Measurements from ENCODE around the gene TRIM67. TPM values are rescaled to one million over a fixed set of nuclear protein-coding genes. Genes with fewer than 3 reads are reported as not detected.

Gene TRIM67
- total RNA-seq, 2 experiments from 2014 or later: not detected

GRCh38 chr1:231177936-231178335 lies 16.1 kb downstream of the TRIM67 start:
- intact Hi-C loops (cut with micrococcal nuclease): no loop called here
- peaks cover 45% of the 10 kb centered on the region for H3K27me3 Mint-ChIP-seq
- H3K4me1 Mint-ChIP-seq (ENCODE audit: low read depth): no peaks in the 10 kb centered on the region
- POLR2A ChIA-PET: no interaction called here
- CTCF ChIA-PET: no interaction called here
- no peaks in the 10 kb centered on the region for H3K9me3 Mint-ChIP-seq
- H3K4me3 Mint-ChIP-seq: no peak overlapping the region
- H3K36me3 Mint-ChIP-seq: no peaks in the 10 kb centered on the region
- no peak overlapping the region for H3K27ac Mint-ChIP-seq
- DNase-seq: no peak

- no peaks in the 10 kb centered on the region for H3K36me3 Mint-ChIP-seq
- no peak overlapping the region for H3K27ac Mint-ChIP-seq
- H3K4me1 Mint-ChIP-seq (ENCODE audit: low read depth): no peaks in the 10 kb centered on the region
- H3K9me3 Mint-ChIP-seq: no peaks in the 10 kb centered on the region
- no peak overlapping the region for H3K4me3 Mint-ChIP-seq
- ChIA-PET POLR2A (no interaction called here), CTCF (no interaction called here)
- no peak for DNase-seq
- H3K27me3 Mint-ChIP-seq: peaks cover 45% of the 10 kb centered on the region
- intact Hi-C loops (cut with micrococcal nuclease): no loop called here
Measured at GRCh38 chr1:231178970-231179369, 17.1 kb downstream of the TRIM67 start.

GRCh38 chr1:231180034-231180433 lies 18.2 kb downstream of the TRIM67 start:
- POLR2A ChIA-PET: no interaction called here
- no peak for DNase-seq
- no peaks in the 10 kb centered on the region for H3K9me3 Mint-ChIP-seq
- CTCF ChIA-PET: no interaction called here
- intact Hi-C loops (cut with micrococcal nuclease): no loop called here
- no peak overlapping the region for H3K4me3 Mint-ChIP-seq
- no peaks in the 10 kb centered on the region for H3K4me1 Mint-ChIP-seq (ENCODE audit: low read depth)
- no peak overlapping the region for H3K27ac Mint-ChIP-seq
- no peaks in the 10 kb centered on the region for H3K36me3 Mint-ChIP-seq
- H3K27me3 Mint-ChIP-seq: peaks cover 50% of the 10 kb centered on the region

- Mint-ChIP-seq H3K36me3 (no peaks in the 10 kb centered on the region), H3K27me3 (peaks cover 47% of the 10 kb centered on the region), H3K27ac (no peak overlapping the region), H3K4me3 (no peak overlapping the region), H3K9me3 (no peaks in the 10 kb centered on the region), H3K4me1 (ENCODE audit: low read depth) (no peaks in the 10 kb centered on the region)
- CTCF ChIA-PET: no interaction called here
- intact Hi-C loops (cut with micrococcal nuclease): no loop called here
- no peak for DNase-seq
- POLR2A ChIA-PET: no interaction called here
Measured at GRCh38 chr1:231181271-231181670, 19.4 kb downstream of the TRIM67 start.

GRCh38 chr1:231182317-231182716 lies 20.5 kb downstream of the TRIM67 start:
- H3K4me1 Mint-ChIP-seq (ENCODE audit: low read depth): no peaks in the 10 kb centered on the region
- ChIA-PET CTCF (no interaction called here), POLR2A (no interaction called here)
- H3K27me3 Mint-ChIP-seq: peaks cover 45% of the 10 kb centered on the region
- DNase-seq: no peak
- H3K36me3 Mint-ChIP-seq: no peaks in the 10 kb centered on the region
- H3K27ac Mint-ChIP-seq: no peak overlapping the region
- no peak overlapping the region for H3K4me3 Mint-ChIP-seq
- H3K9me3 Mint-ChIP-seq: no peaks in the 10 kb centered on the region
- intact Hi-C loops (cut with micrococcal nuclease): no loop called here

GRCh38 chr1:231183639-231184590 lies 22.1 kb downstream of the TRIM67 start:
- no peaks in the 10 kb centered on the region for H3K4me1 Mint-ChIP-seq (ENCODE audit: low read depth)
- CTCF ChIA-PET: no interaction called here
- H3K4me3 Mint-ChIP-seq: no peak overlapping the region
- no peak overlapping the region for H3K27ac Mint-ChIP-seq
- no peak for DNase-seq
- POLR2A ChIA-PET: no interaction called here
- H3K36me3 Mint-ChIP-seq: no peaks in the 10 kb centered on the region
- intact Hi-C loops (cut with micrococcal nuclease): no loop called here
- peaks cover 47% of the 10 kb centered on the region for H3K27me3 Mint-ChIP-seq
- H3K9me3 Mint-ChIP-seq: no peaks in the 10 kb centered on the region

GRCh38 chr1:231184891-231185290 lies 23.0 kb downstream of the TRIM67 start:
- peaks cover 43% of the 10 kb centered on the region for H3K27me3 Mint-ChIP-seq
- no peaks in the 10 kb centered on the region for H3K9me3 Mint-ChIP-seq
- no peak overlapping the region for H3K4me3 Mint-ChIP-seq
- no peaks in the 10 kb centered on the region for H3K4me1 Mint-ChIP-seq (ENCODE audit: low read depth)
- H3K27ac Mint-ChIP-seq: no peak overlapping the region
- H3K36me3 Mint-ChIP-seq: no peaks in the 10 kb centered on the region
- DNase-seq: no peak
- CTCF ChIA-PET: no interaction called here
- intact Hi-C loops (cut with micrococcal nuclease): no loop called here
- POLR2A ChIA-PET: no interaction called here

GRCh38 chr1:231185391-231185790 lies 23.5 kb downstream of the TRIM67 start:
- Mint-ChIP-seq H3K27me3 (peaks cover 42% of the 10 kb centered on the region), H3K27ac (no peak overlapping the region), H3K4me3 (no peak overlapping the region), H3K36me3 (no peaks in the 10 kb centered on the region), H3K4me1 (ENCODE audit: low read depth) (no peaks in the 10 kb centered on the region), H3K9me3 (no peaks in the 10 kb centered on the region)
- ChIA-PET CTCF (interaction anchor here (0.7 kb wide), 1 partner anchor 86 kb away, joined by 3 read pairs; no protein-coding TSS in a partner anchor), POLR2A (no interaction called here)
- intact Hi-C loops (cut with micrococcal nuclease): no loop called here
- DNase-seq: no peak

- ChIA-PET POLR2A (no interaction called here), CTCF (no interaction called here)
- Mint-ChIP-seq H3K4me3 (no peak overlapping the region), H3K4me1 (ENCODE audit: low read depth) (no peaks in the 10 kb centered on the region), H3K36me3 (no peaks in the 10 kb centered on the region), H3K9me3 (no peaks in the 10 kb centered on the region), H3K27me3 (peaks cover 33% of the 10 kb centered on the region), H3K27ac (no peak overlapping the region)
- DNase-seq: no peak
- intact Hi-C loops (cut with micrococcal nuclease): no loop called here
Measured at GRCh38 chr1:231186356-231187115, 24.7 kb downstream of the TRIM67 start.

GRCh38 chr1:231187571-231187970 lies 25.7 kb downstream of the TRIM67 start:
- CTCF ChIA-PET: no interaction called here

GRCh38 chr1:231188072-231188471 lies 26.2 kb downstream of the TRIM67 start:
- intact Hi-C loops (cut with micrococcal nuclease): no loop called here
- no peaks in the 10 kb centered on the region for H3K4me1 Mint-ChIP-seq (ENCODE audit: low read depth)

More at GRCh38 chr1:231187571-231187970, 25.7 kb downstream of the TRIM67 start:
- Mint-ChIP-seq H3K9me3 (no peaks in the 10 kb centered on the region), H3K4me1 (ENCODE audit: low read depth) (no peaks in the 10 kb centered on the region), H3K27ac (no peak overlapping the region), H3K27me3 (peaks cover 28% of the 10 kb centered on the region), H3K36me3 (no peaks in the 10 kb centered on the region), H3K4me3 (no peak overlapping the region)
- no peak for DNase-seq
- POLR2A ChIA-PET: no interaction called here
- intact Hi-C loops (cut with micrococcal nuclease): no loop called here

GRCh38 chr1:231188768-231189167 lies 26.9 kb downstream of the TRIM67 start:
- no peaks in the 10 kb centered on the region for H3K36me3 Mint-ChIP-seq
- H3K27ac Mint-ChIP-seq: no peak overlapping the region
- peaks cover 26% of the 10 kb centered on the region for H3K27me3 Mint-ChIP-seq
- no peak overlapping the region for H3K4me3 Mint-ChIP-seq
- ChIA-PET CTCF (no interaction called here), POLR2A (no interaction called here)
- no peaks in the 10 kb centered on the region for H3K4me1 Mint-ChIP-seq (ENCODE audit: low read depth)
- no peaks in the 10 kb centered on the region for H3K9me3 Mint-ChIP-seq
- intact Hi-C loops (cut with micrococcal nuclease): no loop called here
- DNase-seq: no peak

More at GRCh38 chr1:231188072-231188471, 26.2 kb downstream of the TRIM67 start:
- DNase-seq: no peak
- POLR2A ChIA-PET: no interaction called here
- Mint-ChIP-seq H3K27me3 (peaks cover 26% of the 10 kb centered on the region), H3K36me3 (no peaks in the 10 kb centered on the region), H3K27ac (no peak overlapping the region), H3K4me3 (no peak overlapping the region), H3K9me3 (no peaks in the 10 kb centered on the region)
- CTCF ChIA-PET: no interaction called here

All from activated CD4-positive, alpha-beta memory T cell treated with anti-CD3 and anti-CD28 coated beads for 36 hours (primary cell).